ENCODE measurements around the gene ERICH6B.

Gene ERICH6B

DNA sequence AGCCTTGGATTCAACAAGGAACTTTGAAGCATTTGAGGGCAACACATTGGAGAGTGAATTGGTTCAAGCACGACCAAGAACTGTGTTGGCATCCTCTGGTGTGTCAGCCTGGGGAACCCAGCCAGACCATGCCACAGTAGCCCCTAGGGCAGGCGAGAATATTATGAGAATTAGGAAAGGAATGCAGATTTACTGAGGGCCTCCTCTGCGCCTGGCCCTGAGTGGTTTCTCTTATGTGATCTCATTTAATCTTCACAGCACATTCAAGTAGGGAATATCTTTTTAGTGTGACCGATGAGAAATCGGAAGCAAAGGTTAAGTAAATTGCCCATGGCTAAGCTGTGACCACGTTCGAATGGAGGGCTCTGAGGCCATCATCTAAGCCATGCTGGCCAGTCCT is 15.3 kb upstream of the ERICH6B start:
- Histone ChIP-seq H3K27me3 (replicated peaks; ENCODE audit: control insufficient read depth, insufficient read depth, low read length, poor library complexity, severe bottlenecking) (no peaks in the 10 kb centered on the region), H3K9me3 (ENCODE audit: control insufficient read depth, low read length) (no peaks in the 10 kb centered on the region), H3K27ac (ENCODE audit: insufficient read depth, low read length, poor library complexity, severe bottlenecking) (no peak overlapping the region), H3K36me3 (ENCODE audit: control insufficient read depth, insufficient read depth, low read length) (no peaks in the 10 kb centered on the region), H3K4me1 (ENCODE audit: control insufficient read depth, insufficient read depth, low read length, poor library complexity, severe bottlenecking) (no peaks in the 10 kb centered on the region), H3K4me3 (ENCODE audit: insufficient read depth, low read depth, low read length, poor library complexity, severe bottlenecking) (no peak overlapping the region)
- no peak for DNase-seq

- Histone ChIP-seq H3K9me3 (ENCODE audit: control insufficient read depth, low read length) (no peaks in the 10 kb centered on the region), H3K27ac (ENCODE audit: insufficient read depth, low read length, poor library complexity, severe bottlenecking) (no peak overlapping the region), H3K4me3 (ENCODE audit: insufficient read depth, low read depth, low read length, poor library complexity, severe bottlenecking) (no peak overlapping the region), H3K36me3 (ENCODE audit: control insufficient read depth, insufficient read depth, low read length) (no peaks in the 10 kb centered on the region), H3K4me1 (ENCODE audit: control insufficient read depth, insufficient read depth, low read length, poor library complexity, severe bottlenecking) (no peaks in the 10 kb centered on the region), H3K27me3 (replicated peaks; ENCODE audit: control insufficient read depth, insufficient read depth, low read length, poor library complexity, severe bottlenecking) (no peaks in the 10 kb centered on the region)
- DNase-seq = no peak
Measured at GRCh38 chr13:45629940-45630339, 14.4 kb upstream of the ERICH6B start.

GRCh38 chr13:45628094-45628493 is 12.6 kb upstream of the ERICH6B start:
- peaks cover 2% of the 10 kb centered on the region for H3K27me3 ChIP-seq (replicated peaks; ENCODE audit: control insufficient read depth, insufficient read depth, low read length, poor library complexity, severe bottlenecking)
- no peaks in the 10 kb centered on the region for H3K9me3 ChIP-seq (ENCODE audit: control insufficient read depth, low read length)
- H3K27ac ChIP-seq (ENCODE audit: insufficient read depth, low read length, poor library complexity, severe bottlenecking) = no peak overlapping the region
- no peaks in the 10 kb centered on the region for H3K36me3 ChIP-seq (ENCODE audit: control insufficient read depth, insufficient read depth, low read length)
- DNase-seq = no peak
- H3K4me3 ChIP-seq (ENCODE audit: insufficient read depth, low read depth, low read length, poor library complexity, severe bottlenecking) = no peak overlapping the region
- H3K4me1 ChIP-seq (ENCODE audit: control insufficient read depth, insufficient read depth, low read length, poor library complexity, severe bottlenecking) = no peaks in the 10 kb centered on the region

GRCh38 chr13:45627656-45628055 is 12.1 kb upstream of the ERICH6B start:
- H3K27me3 ChIP-seq (replicated peaks; ENCODE audit: control insufficient read depth, insufficient read depth, low read length, poor library complexity, severe bottlenecking) = peaks cover 6% of the 10 kb centered on the region
- no peaks in the 10 kb centered on the region for H3K9me3 ChIP-seq (ENCODE audit: control insufficient read depth, low read length)
- DNase-seq = no peak
- no peak overlapping the region for H3K4me3 ChIP-seq (ENCODE audit: insufficient read depth, low read depth, low read length, poor library complexity, severe bottlenecking)
- H3K36me3 ChIP-seq (ENCODE audit: control insufficient read depth, insufficient read depth, low read length) = no peaks in the 10 kb centered on the region
- no peaks in the 10 kb centered on the region for H3K4me1 ChIP-seq (ENCODE audit: control insufficient read depth, insufficient read depth, low read length, poor library complexity, severe bottlenecking)
- no peak overlapping the region for H3K27ac ChIP-seq (ENCODE audit: insufficient read depth, low read length, poor library complexity, severe bottlenecking)

DNA sequence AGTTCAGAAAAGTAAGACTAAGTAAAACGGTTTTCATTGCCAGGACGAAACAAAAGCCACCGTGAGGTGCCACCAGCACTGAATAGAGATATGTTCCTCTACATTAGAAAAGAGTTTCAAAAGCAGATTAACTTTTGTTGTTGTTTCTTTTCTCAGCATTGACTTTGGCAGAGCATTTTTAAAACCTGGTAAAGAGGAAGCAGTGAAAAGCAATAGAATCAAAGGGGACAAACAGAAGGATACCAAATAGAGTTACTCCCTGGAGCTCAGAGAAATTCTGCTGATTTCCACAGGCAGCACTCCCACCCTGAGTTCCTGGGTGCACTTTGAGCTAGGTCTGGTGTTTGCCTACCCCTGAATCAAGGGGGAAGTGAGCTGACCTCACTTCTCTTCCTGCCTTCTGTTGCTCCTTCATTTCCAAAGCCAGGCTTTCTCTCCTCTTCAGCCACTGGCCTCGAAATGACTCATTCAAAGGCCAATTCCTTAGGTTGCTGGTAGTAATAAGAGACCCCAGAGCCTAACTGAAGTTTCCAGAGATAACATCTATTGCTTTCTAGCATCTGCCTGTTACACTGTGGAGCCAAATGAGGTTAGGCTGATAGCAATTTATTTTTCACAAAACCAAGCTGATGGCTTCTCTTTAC is 11.3 kb upstream of the ERICH6B start:
- H3K27me3 ChIP-seq (replicated peaks; ENCODE audit: control insufficient read depth, insufficient read depth, low read length, poor library complexity, severe bottlenecking) = peaks cover 6% of the 10 kb centered on the region
- H3K9me3 ChIP-seq (ENCODE audit: control insufficient read depth, low read length) = no peaks in the 10 kb centered on the region
- H3K27ac ChIP-seq (ENCODE audit: insufficient read depth, low read length, poor library complexity, severe bottlenecking) = no peak overlapping the region
- no peak for DNase-seq
- no peak overlapping the region for H3K4me3 ChIP-seq (ENCODE audit: insufficient read depth, low read depth, low read length, poor library complexity, severe bottlenecking)
- no peaks in the 10 kb centered on the region for H3K36me3 ChIP-seq (ENCODE audit: control insufficient read depth, insufficient read depth, low read length)
- H3K4me1 ChIP-seq (ENCODE audit: control insufficient read depth, insufficient read depth, low read length, poor library complexity, severe bottlenecking) = no peaks in the 10 kb centered on the region

- H3K4me3 ChIP-seq (ENCODE audit: insufficient read depth, low read depth, low read length, poor library complexity, severe bottlenecking) = no peak overlapping the region
- no peaks in the 10 kb centered on the region for H3K4me1 ChIP-seq (ENCODE audit: control insufficient read depth, insufficient read depth, low read length, poor library complexity, severe bottlenecking)
- H3K9me3 ChIP-seq (ENCODE audit: control insufficient read depth, low read length) = no peaks in the 10 kb centered on the region
- H3K36me3 ChIP-seq (ENCODE audit: control insufficient read depth, insufficient read depth, low read length) = no peaks in the 10 kb centered on the region
- no peak overlapping the region for H3K27ac ChIP-seq (ENCODE audit: insufficient read depth, low read length, poor library complexity, severe bottlenecking)
- peaks cover 6% of the 10 kb centered on the region for H3K27me3 ChIP-seq (replicated peaks; ENCODE audit: control insufficient read depth, insufficient read depth, low read length, poor library complexity, severe bottlenecking)
- DNase-seq = no peak
Measured at GRCh38 chr13:45623516-45624090, 8.1 kb upstream of the ERICH6B start.

DNA sequence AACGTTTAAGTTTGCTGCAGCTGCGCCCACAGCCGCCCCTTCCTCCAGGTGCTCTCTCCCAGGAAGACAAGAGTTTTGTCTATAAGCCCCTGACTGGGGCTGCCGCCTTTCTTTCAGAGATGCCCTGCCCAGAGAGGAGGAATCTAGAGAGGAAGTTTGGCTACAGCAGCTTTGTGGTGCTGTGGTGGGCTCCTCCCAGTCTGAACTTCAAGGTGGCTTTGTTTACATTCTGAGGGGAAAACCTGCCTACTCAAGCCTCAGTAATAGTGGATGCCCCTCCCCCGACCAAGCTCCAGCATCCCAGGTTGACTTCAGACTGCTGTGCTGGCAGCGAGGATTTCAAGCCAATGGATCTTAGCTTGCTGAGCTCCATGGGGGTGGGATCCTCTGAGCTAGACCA is 6.4 kb upstream of the ERICH6B start:
- H3K36me3 ChIP-seq (ENCODE audit: control insufficient read depth, insufficient read depth, low read length) = no peaks in the 10 kb centered on the region
- peaks cover 6% of the 10 kb centered on the region for H3K27me3 ChIP-seq (replicated peaks; ENCODE audit: control insufficient read depth, insufficient read depth, low read length, poor library complexity, severe bottlenecking)
- no peak overlapping the region for H3K4me3 ChIP-seq (ENCODE audit: insufficient read depth, low read depth, low read length, poor library complexity, severe bottlenecking)
- H3K4me1 ChIP-seq (ENCODE audit: control insufficient read depth, insufficient read depth, low read length, poor library complexity, severe bottlenecking) = no peaks in the 10 kb centered on the region
- DNase-seq = no peak
- no peak overlapping the region for H3K27ac ChIP-seq (ENCODE audit: insufficient read depth, low read length, poor library complexity, severe bottlenecking)
- H3K9me3 ChIP-seq (ENCODE audit: control insufficient read depth, low read length) = no peaks in the 10 kb centered on the region

GRCh38 chr13:45607931-45608330 is 7.6 kb downstream of the ERICH6B start:
- H3K4me1 ChIP-seq (ENCODE audit: control insufficient read depth, insufficient read depth, low read length, poor library complexity, severe bottlenecking) = no peaks in the 10 kb centered on the region
- no peaks in the 10 kb centered on the region for H3K36me3 ChIP-seq (ENCODE audit: control insufficient read depth, insufficient read depth, low read length)
- peaks cover 5% of the 10 kb centered on the region for H3K27me3 ChIP-seq (replicated peaks; ENCODE audit: control insufficient read depth, insufficient read depth, low read length, poor library complexity, severe bottlenecking)
- no peaks in the 10 kb centered on the region for H3K9me3 ChIP-seq (ENCODE audit: control insufficient read depth, low read length)
- H3K4me3 ChIP-seq (ENCODE audit: insufficient read depth, low read depth, low read length, poor library complexity, severe bottlenecking) = no peak overlapping the region
- H3K27ac ChIP-seq (ENCODE audit: insufficient read depth, low read length, poor library complexity, severe bottlenecking) = no peak overlapping the region
- DNase-seq = no peak

- Histone ChIP-seq H3K4me1 (ENCODE audit: control insufficient read depth, insufficient read depth, low read length, poor library complexity, severe bottlenecking) (no peaks in the 10 kb centered on the region), H3K27ac (ENCODE audit: insufficient read depth, low read length, poor library complexity, severe bottlenecking) (no peak overlapping the region), H3K4me3 (ENCODE audit: insufficient read depth, low read depth, low read length, poor library complexity, severe bottlenecking) (no peak overlapping the region), H3K27me3 (replicated peaks; ENCODE audit: control insufficient read depth, insufficient read depth, low read length, poor library complexity, severe bottlenecking) (no peaks in the 10 kb centered on the region), H3K9me3 (ENCODE audit: control insufficient read depth, low read length) (no peaks in the 10 kb centered on the region), H3K36me3 (ENCODE audit: control insufficient read depth, insufficient read depth, low read length) (no peaks in the 10 kb centered on the region)
- DNase-seq = no peak
Measured at GRCh38 chr13:45604892-45605291, 10.6 kb downstream of the ERICH6B start.

- Histone ChIP-seq H3K9me3 (ENCODE audit: control insufficient read depth, low read length) (no peaks in the 10 kb centered on the region), H3K36me3 (ENCODE audit: control insufficient read depth, insufficient read depth, low read length) (no peaks in the 10 kb centered on the region), H3K27ac (ENCODE audit: insufficient read depth, low read length, poor library complexity, severe bottlenecking) (no peak overlapping the region), H3K4me1 (ENCODE audit: control insufficient read depth, insufficient read depth, low read length, poor library complexity, severe bottlenecking) (no peaks in the 10 kb centered on the region), H3K27me3 (replicated peaks; ENCODE audit: control insufficient read depth, insufficient read depth, low read length, poor library complexity, severe bottlenecking) (no peaks in the 10 kb centered on the region), H3K4me3 (ENCODE audit: insufficient read depth, low read depth, low read length, poor library complexity, severe bottlenecking) (no peak overlapping the region)
- DNase-seq = no peak
Measured at GRCh38 chr13:45603338-45603737, 12.2 kb downstream of the ERICH6B start.

Measured in effector memory CD4-positive, alpha-beta T cell (primary cell).